Parathyroid adenoma (tissue), 2 donors: ENCODE data around the gene KRTAP4-6.
"Not testable (repeated sequence)": the region's sequence is repeated elsewhere in the genome, so short reads cannot be mapped to it uniquely, and the experiment has no call there.

Source experiments
- H2AFZ ChIP-seq: fragments of 300-600 bp; sonication (generic); one replicate; pipeline ENCODE4 v1.7.0; 2017; ENCODE audit warnings: antibody characterized with exemption, mild to moderate bottlenecking
- H3K27ac ChIP-seq: fragments of 300-600 bp; sonication (generic); one replicate; pipeline ENCODE4 v1.7.0; 2017
- H3K27me3 ChIP-seq: fragments of 300-600 bp; sonication (generic); one replicate; pipeline ENCODE4 v1.7.0; 2017; ENCODE audit warnings: low read length; ENCODE audit not compliant: control insufficient read depth, insufficient read depth
- H3K36me3 ChIP-seq: fragments of 300-600 bp; sonication (generic); one replicate; pipeline ENCODE4 v1.7.0; 2017; ENCODE audit warnings: low read length; ENCODE audit not compliant: control insufficient read depth, insufficient read depth
- H3K4me1 ChIP-seq: fragments of 300-600 bp; sonication (generic); one replicate; pipeline ENCODE4 v1.7.0; 2017; ENCODE audit warnings: control low read depth
- H3K4me2 ChIP-seq: fragments of 300-600 bp; sonication (generic); one replicate; pipeline ENCODE4 v1.7.0; 2017; ENCODE audit warnings: low read length
- H3K4me3 ChIP-seq: fragments of 300-600 bp; sonication (generic); one replicate; pipeline ENCODE4 v1.7.0; 2017; ENCODE audit warnings: low read depth, low read length
- H3K79me2 ChIP-seq: fragments of 300-600 bp; sonication (generic); one replicate; pipeline ENCODE4 v1.7.0; 2017; ENCODE audit warnings: control low read depth
- H3K9ac ChIP-seq: fragments of 300-600 bp; sonication (generic); one replicate; pipeline ENCODE4 v1.7.0; 2017; ENCODE audit warnings: mild to moderate bottlenecking
- H3K9me3 ChIP-seq: fragments of 300-600 bp; sonication (generic); one replicate; pipeline ENCODE4 v1.7.0; 2017; ENCODE audit warnings: low read length; ENCODE audit not compliant: control insufficient read depth
- TF ChIP-seq, protein P1 (sequence below): fragments of 300-600 bp; sonication (generic); IDR thresholded peaks from one replicate; pipeline ENCODE4 v1.7.0; 2017; ENCODE audit warnings: antibody characterized with exemption, mild to moderate bottlenecking
- donor health status: primary hyperparathyroidism.

Gene KRTAP4-6

DNA sequence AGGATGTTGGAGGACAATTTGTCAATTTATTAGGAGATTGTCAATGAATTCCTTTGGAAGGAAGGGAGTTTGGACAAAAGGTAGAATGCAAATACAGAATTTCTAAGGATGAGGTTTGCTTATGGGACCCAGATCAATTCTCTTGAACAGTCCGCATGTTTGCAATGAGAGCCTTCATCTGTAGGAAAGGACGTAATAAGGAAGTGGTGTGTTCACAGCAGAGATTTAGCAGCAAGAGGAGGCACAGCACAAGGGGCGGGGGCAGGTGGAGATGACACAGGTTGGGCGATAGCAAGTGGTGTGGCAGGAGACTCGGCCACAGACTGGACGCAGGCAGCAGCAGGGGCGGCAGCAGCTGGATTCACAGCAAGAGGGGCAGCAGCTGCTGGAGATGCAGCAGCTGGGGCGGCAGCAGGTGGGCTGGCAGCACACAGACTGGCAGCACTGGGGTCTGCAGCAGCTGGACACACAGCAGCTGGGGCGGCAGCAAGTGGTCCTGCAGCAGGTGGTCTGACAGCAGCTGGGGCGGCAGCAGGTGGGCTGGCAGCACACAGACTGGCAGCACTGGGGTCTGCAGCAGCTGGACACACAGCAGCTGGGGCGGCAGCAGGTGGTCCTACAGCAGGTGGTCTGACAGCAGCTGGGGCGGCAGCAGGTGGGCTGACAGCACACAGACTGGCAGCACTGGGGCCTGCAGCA, 16.9 kb downstream of the KRTAP4-6 start:
- not testable (repeated sequence) for H3K27me3 ChIP-seq, H3K36me3 ChIP-seq, H3K79me2 ChIP-seq, H3K4me1 ChIP-seq, H3K27ac ChIP-seq, H3K9ac ChIP-seq, H3K4me3 ChIP-seq, H3K9me3 ChIP-seq, H3K4me2 ChIP-seq, H2AFZ ChIP-seq

DNA sequence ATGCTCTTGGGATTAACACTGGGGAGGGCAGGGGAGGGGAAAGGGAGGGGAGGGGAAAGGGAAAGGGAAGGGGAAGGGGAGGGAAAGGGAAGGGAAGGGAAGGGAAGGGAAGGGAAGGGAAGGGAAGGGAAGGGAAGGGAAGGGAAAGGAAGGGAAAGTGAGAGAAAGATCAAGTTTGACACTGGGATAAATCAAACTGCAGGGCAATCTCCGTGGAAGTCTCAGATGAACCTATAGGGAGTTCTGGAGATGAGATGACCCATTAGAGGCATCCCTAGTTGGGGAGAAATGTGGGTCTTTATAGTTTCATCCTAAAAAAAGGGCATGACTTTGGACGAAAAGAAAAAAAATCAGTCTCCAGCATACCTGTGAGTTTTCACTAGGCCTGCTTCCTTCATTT, 18.6 kb downstream of the KRTAP4-6 start:
- H3K9ac ChIP-seq = no peak overlapping the region
- no peak overlapping the region for H3K4me2 ChIP-seq
- H3K4me1 ChIP-seq = no peaks in the 10 kb centered on the region
- H2AFZ ChIP-seq = no peak overlapping the region
- H3K9me3 ChIP-seq = no peaks in the 10 kb centered on the region
- H3K79me2 ChIP-seq = no peaks in the 10 kb centered on the region
- no peak overlapping the region for H3K27ac ChIP-seq
- H3K36me3 ChIP-seq = no peaks in the 10 kb centered on the region
- TF ChIP-seq, protein P1, sequence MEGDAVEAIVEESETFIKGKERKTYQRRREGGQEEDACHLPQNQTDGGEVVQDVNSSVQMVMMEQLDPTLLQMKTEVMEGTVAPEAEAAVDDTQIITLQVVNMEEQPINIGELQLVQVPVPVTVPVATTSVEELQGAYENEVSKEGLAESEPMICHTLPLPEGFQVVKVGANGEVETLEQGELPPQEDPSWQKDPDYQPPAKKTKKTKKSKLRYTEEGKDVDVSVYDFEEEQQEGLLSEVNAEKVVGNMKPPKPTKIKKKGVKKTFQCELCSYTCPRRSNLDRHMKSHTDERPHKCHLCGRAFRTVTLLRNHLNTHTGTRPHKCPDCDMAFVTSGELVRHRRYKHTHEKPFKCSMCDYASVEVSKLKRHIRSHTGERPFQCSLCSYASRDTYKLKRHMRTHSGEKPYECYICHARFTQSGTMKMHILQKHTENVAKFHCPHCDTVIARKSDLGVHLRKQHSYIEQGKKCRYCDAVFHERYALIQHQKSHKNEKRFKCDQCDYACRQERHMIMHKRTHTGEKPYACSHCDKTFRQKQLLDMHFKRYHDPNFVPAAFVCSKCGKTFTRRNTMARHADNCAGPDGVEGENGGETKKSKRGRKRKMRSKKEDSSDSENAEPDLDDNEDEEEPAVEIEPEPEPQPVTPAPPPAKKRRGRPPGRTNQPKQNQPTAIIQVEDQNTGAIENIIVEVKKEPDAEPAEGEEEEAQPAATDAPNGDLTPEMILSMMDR = no peak
- no peaks in the 10 kb centered on the region for H3K27me3 ChIP-seq
- no peak overlapping the region for H3K4me3 ChIP-seq

DNA sequence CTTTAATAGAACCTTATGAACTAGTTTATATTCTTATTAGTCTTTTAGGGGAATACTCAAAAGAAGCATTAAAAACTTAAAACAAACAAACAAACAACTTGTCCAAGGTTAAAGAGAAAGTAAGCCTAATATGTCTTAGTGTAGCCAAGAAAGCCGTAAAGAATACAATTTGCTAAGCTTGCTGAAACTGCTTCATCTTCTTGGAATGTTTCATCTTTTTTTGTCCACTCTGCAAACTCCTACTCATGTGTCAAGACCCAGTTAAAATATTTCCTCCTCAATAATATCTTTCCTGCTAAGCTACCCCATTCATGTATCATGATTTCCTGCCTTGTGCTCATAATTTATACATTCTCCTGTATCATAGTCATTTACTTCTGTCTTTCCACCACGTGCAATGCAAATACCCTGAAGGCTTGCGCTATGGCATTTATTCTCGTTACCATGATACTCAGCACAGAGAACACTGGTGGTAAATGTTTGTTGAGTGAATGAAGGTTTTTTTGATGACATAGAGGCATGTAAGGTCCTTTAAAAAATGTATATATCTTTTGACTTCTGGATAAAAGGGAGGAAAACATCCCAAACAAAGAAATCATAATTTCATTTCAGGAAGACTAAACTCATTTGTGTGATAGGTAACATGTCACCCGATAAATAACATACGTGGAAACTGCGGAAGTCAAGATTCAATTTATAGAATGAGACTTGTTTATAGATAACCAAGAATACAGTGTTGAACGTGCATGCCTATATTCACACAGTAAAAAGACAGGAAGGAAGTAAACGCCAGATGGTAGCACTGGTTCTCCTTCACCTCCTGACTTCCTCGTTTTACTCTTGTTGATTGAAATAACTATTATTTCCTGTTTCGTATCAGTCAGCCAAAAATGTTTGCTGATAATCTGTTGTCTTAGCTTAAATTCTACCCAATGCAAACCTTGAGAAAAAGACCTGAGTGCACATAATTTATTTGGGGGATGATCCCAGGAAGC, 20.4 kb downstream of the KRTAP4-6 start:
- H3K9ac ChIP-seq, H3K9me3 ChIP-seq, H3K4me2 ChIP-seq, H3K4me1 ChIP-seq, H3K36me3 ChIP-seq, H3K27ac ChIP-seq, H3K27me3 ChIP-seq, H3K4me3 ChIP-seq, H2AFZ ChIP-seq, H3K79me2 ChIP-seq: not testable (repeated sequence)

DNA sequence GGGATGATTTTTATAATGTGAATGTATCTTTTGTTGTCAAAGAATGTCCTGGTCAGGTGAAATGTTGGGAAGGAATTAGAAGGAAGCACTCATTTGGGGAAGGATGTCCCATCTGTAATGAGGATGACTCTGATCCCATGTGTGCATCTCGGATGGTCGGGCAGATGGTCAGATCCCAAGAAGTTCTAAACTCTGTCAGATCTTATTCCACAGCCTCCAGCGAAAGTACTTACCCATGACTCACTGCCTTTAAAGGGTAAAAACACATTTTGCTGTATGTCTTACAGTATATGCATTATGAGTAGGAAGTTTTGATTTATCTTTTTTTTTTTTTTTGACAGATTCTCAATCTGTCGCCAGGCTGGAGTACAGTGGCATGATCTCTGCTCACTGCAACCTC, 21.6 kb downstream of the KRTAP4-6 start:
- Histone ChIP-seq H3K27ac (no peak overlapping the region), H3K36me3 (no peaks in the 10 kb centered on the region), H3K79me2 (no peaks in the 10 kb centered on the region), H2AFZ (no peak overlapping the region), H3K27me3 (no peaks in the 10 kb centered on the region), H3K4me1 (no peaks in the 10 kb centered on the region), H3K9me3 (no peaks in the 10 kb centered on the region), H3K4me3 (no peak overlapping the region), H3K4me2 (no peak overlapping the region), H3K9ac (no peak overlapping the region)
- TF ChIP-seq, protein P1 = no peak

DNA sequence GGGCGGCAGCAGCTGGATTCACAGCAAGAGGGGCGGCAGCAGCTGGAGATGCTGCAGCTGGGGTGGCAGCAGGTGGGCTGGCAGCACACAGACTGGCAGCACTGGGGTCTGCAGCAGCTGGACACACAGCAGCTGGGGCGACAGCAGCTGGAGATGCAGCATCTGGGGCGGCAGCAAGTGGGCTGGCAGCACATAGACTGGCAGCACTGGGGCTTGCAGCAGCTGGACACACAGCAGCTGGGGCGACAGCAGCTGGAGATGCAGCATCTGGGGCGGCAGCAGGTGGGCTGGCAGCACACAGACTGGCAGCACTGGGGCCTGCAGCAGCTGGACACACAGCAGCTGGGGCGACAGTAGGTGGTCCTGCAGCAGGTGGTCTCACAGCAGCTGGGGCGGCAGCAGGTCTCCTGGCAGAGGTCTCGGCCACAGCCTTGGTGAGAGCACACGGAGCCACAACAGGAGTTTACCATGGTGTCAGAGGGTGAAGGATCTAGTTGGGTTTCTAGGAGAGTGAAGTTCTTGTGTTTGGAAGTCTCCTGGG, 22.4 kb downstream of the KRTAP4-6 start, which contains the start of gene KRTAP4-11:
Gene KRTAP4-11, minus strand, starts transcription at position 528 of the 541 bp plus-strand sequence. Its CDS starts 58 bp downstream, at position 470.
- not testable (repeated sequence) for H3K79me2 ChIP-seq, H2AFZ ChIP-seq, H3K4me2 ChIP-seq, H3K36me3 ChIP-seq, H3K27me3 ChIP-seq, H3K9me3 ChIP-seq, H3K4me1 ChIP-seq, H3K4me3 ChIP-seq, H3K27ac ChIP-seq, H3K9ac ChIP-seq

DNA sequence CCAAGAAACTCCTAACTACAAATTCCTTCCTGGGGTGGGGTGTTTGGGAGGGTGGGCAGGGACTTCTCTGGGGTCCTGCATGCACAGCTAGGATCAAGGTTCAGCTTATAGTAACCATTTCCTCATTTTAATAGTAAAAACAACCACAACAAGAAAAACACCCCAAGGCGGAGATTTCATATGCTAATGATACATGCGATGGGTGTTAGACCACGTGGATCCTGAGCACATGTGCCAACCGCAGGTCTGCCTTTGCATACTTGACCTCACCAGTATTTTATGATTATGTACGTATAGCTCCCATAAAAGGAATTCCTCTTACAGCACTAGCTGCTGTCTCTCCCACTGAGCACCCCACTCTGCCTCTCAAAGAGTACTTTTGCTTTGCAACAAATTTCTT, 24.0 kb downstream of the KRTAP4-6 start:
- no peak overlapping the region for H3K9ac ChIP-seq
- no peaks in the 10 kb centered on the region for H3K36me3 ChIP-seq
- no peak overlapping the region for H2AFZ ChIP-seq
- H3K27ac ChIP-seq = no peak overlapping the region
- no peaks in the 10 kb centered on the region for H3K79me2 ChIP-seq
- no peak overlapping the region for H3K4me2 ChIP-seq
- TF ChIP-seq, protein P1 = no peak
- no peaks in the 10 kb centered on the region for H3K4me1 ChIP-seq
- no peak overlapping the region for H3K4me3 ChIP-seq
- no peaks in the 10 kb centered on the region for H3K9me3 ChIP-seq
- H3K27me3 ChIP-seq = no peaks in the 10 kb centered on the region
